Astrocyte of the cerebellum (primary cell): Measurements from ENCODE around the gene TAF1D.

Experiments
- DNase-seq: peaks from one replicate; pipeline ENCODE4 v3.0.0-alpha.2; 2011; ENCODE audit warnings: low read depth
- H3K4me3 ChIP-seq: 2 replicates; pipeline ENCODE4 v1.5.1; 2011; ENCODE audit warnings: mild to moderate bottlenecking, low read depth, low read length, moderate library complexity
- CTCF ChIP-seq: IDR thresholded peaks from 2 replicates; pipeline ENCODE4 v1.5.1; 2012; ENCODE audit warnings: low read length, low read depth, moderate library complexity, mild to moderate bottlenecking; ENCODE audit errors: missing control alignments
- in situ Hi-C: cut with HindIII; loops from 2 replicates; pipeline ENCODE4 v1.10.0; 2017; ENCODE audit warnings: low sequenced_read_pairs

The TAF1D gene

GRCh38 chr11:93712678-93713077, 28.6 kb downstream of the TAF1D start:
- no peak for DNase-seq
- H3K4me3 ChIP-seq, result no peak overlapping the region
- no peak for TF ChIP-seq CTCF
- in situ Hi-C loops, result no loop called here

GRCh38 chr11:93710239-93710638, 31.1 kb downstream of the TAF1D start:
- no peak overlapping the region for H3K4me3 ChIP-seq
- in situ Hi-C loops, result no loop called here
- no peak for DNase-seq
- TF ChIP-seq CTCF, result no peak

- no peak for TF ChIP-seq CTCF
- no peak for DNase-seq
- in situ Hi-C loops, result no loop called here
These were observed 37.1 kb downstream of the TAF1D start for GRCh38 chr11:93704237-93704636.

GRCh38 chr11:93700830-93701229, 40.5 kb downstream of the TAF1D start:
- TF ChIP-seq CTCF, result no peak
- H3K4me3 ChIP-seq, result no peak overlapping the region
- DNase-seq, result no peak
- in situ Hi-C loops, result no loop called here

More at GRCh38 chr11:93704237-93704636, 37.1 kb downstream of the TAF1D start:
- H3K4me3 ChIP-seq, result no peak overlapping the region

- in situ Hi-C loops, result no loop called here
- no peak for TF ChIP-seq CTCF
- DNase-seq, result no peak
- H3K4me3 ChIP-seq, result no peak overlapping the region
These were observed 43.7 kb downstream of the TAF1D start for GRCh38 chr11:93697611-93698010.

- TF ChIP-seq CTCF, result no peak
- H3K4me3 ChIP-seq, result no peak overlapping the region
- in situ Hi-C loops, result no loop called here
- DNase-seq, result no peak
These were observed 46.7 kb downstream of the TAF1D start for GRCh38 chr11:93694557-93694956.

- no peak for TF ChIP-seq CTCF
- in situ Hi-C loops, result no loop called here
- H3K4me3 ChIP-seq, result no peak overlapping the region
- DNase-seq, result no peak
These were observed 47.2 kb downstream of the TAF1D start for GRCh38 chr11:93694109-93694508.
